Spleen (tissue), 7 donors: ENCODE data around the gene ZCCHC12.

ENCODE experiments used
- POLR2A ChIP-seq, 3 donors: fragments of 450-650 bp; IDR thresholded peaks; one replicate each; pipeline ENCODE4 v1.5.1; 2017; ENCODE audit warnings: antibody characterized with exemption in 3 of 3, mild to moderate bottlenecking in 1 of 3
- TF ChIP-seq, protein P1 (sequence below), 11 experiments: fragments of 200-600 bp in 7 of 11; fragments of 450-650 bp in 4 of 11; sonication (generic) in 4 of 11; IDR thresholded peaks in 8 of 11; conservative IDR thresholded peaks in 3 of 11; 1 replicate in 7 of 11; 2 replicates in 4 of 11; pipeline versions ENCODE4 v1.4.0 to v1.8.0; 2016 to 2021; ENCODE audit warnings: antibody characterized with exemption in 11 of 11, inconsistent platforms in 4 of 11, mild to moderate bottlenecking in 1 of 11
- donor health status: DM: no; HTN: no; CAD: no; lungs with moderate emphysema.
- donor health status: DM: no; HTN: no; CAD: no.
- donor health status: DM: no; HTN: no; CAD: no.

- TF ChIP-seq, protein P1, sequence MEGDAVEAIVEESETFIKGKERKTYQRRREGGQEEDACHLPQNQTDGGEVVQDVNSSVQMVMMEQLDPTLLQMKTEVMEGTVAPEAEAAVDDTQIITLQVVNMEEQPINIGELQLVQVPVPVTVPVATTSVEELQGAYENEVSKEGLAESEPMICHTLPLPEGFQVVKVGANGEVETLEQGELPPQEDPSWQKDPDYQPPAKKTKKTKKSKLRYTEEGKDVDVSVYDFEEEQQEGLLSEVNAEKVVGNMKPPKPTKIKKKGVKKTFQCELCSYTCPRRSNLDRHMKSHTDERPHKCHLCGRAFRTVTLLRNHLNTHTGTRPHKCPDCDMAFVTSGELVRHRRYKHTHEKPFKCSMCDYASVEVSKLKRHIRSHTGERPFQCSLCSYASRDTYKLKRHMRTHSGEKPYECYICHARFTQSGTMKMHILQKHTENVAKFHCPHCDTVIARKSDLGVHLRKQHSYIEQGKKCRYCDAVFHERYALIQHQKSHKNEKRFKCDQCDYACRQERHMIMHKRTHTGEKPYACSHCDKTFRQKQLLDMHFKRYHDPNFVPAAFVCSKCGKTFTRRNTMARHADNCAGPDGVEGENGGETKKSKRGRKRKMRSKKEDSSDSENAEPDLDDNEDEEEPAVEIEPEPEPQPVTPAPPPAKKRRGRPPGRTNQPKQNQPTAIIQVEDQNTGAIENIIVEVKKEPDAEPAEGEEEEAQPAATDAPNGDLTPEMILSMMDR (IDR thresholded peaks at IDR 0.05 in 8 of 11, conservative IDR thresholded peaks at IDR 0.05 in 3 of 11), result no peak
- no peak for TF ChIP-seq POLR2A (IDR thresholded peaks at IDR 0.05)
These were observed 39.4 kb downstream of the ZCCHC12 start for GRCh38 chrX:118862979-118863378.
